Testis (tissue), 3 donors: Measurements from ENCODE around the gene ERN2. TPM values are rescaled to one million over a fixed set of nuclear protein-coding genes. Genes with fewer than 3 reads are reported as not detected.
"Not testable (repeated sequence)": the region's sequence is repeated elsewhere in the genome, so short reads cannot be mapped to it uniquely, and the experiment has no call there.

Experiments used
- DNase-seq: peaks from one replicate; pipeline ENCODE4 v3.0.0-alpha.2; 2019
- H3K27ac ChIP-seq, 2 donors: fragments of 200-600 bp; sonication (generic); one replicate each; pipeline ENCODE4 v1.5.1; 2019
- H3K27me3 ChIP-seq: fragments of 200-600 bp; sonication (generic); one replicate; pipeline ENCODE4 v1.5.1; 2019
- H3K36me3 ChIP-seq: fragments of 200-600 bp; sonication (generic); one replicate; pipeline ENCODE4 v1.5.1; 2017; ENCODE audit warnings: low read depth; ENCODE audit errors: missing control alignments
- H3K4me1 ChIP-seq: fragments of 200-600 bp; sonication (generic); one replicate; pipeline ENCODE4 v1.5.1; 2019
- H3K4me3 ChIP-seq, 2 donors: fragments of 200-600 bp; sonication (generic); one replicate each; pipeline ENCODE4 v1.5.1; 2017 to 2019
- H3K9me3 ChIP-seq: fragments of 200-600 bp; sonication (generic); one replicate; pipeline ENCODE4 v1.5.1; 2017
- CTCF ChIP-seq, 3 experiments: fragments of 450-650 bp in 2 of 3; fragments of 200-600 bp in 1 of 3; sonication (generic) in 1 of 3; IDR thresholded peaks; one replicate each; pipeline ENCODE4 v1.5.1; 2016 to 2019; ENCODE audit warnings: antibody characterized with exemption in 3 of 3, mild to moderate bottlenecking in 2 of 3, moderate library complexity in 1 of 3
- POLR2A ChIP-seq: fragments of 450-650 bp; IDR thresholded peaks from one replicate; pipeline ENCODE4 v1.6.1; 2017; ENCODE audit warnings: antibody characterized with exemption, mild to moderate bottlenecking, moderate library complexity
- WGBS, 2 donors: methylation state at CpG; one replicate each; pipeline ENCODE4 v1.1.5; 2018; 5-methylcytosine and 5-hydroxymethylcytosine counted together
- intact Hi-C: fragments of 100-400 bp; cut with DNase I; formaldehyde crosslinking; loops from one replicate; pipeline ENCODE4 v1.15.1; 2023; ENCODE audit warnings: low total_unique reads
- polyA plus RNA-seq: library from polyadenylated mRNA; stranded (reverse); fragments of 350-450 nt; fragmentation: Illumina TruSeq; extraction: RNeasy Lipid Tissue Mini Kit (QIAGEN cat#74804); gene quantifications from one replicate; pipeline ENCODE4 v1.2.3, GENCODE V29; 2014; ENCODE audit warnings: low read depth, low replicate concordance; ENCODE audit not compliant: insufficient read depth
- total RNA-seq, 2 donors: library from RNA; depleted of rRNA; stranded (reverse); fragments of >200 nt; gene quantifications; one replicate each; pipeline ENCODE4 v1.2.3, GENCODE V29; 2016

ERN2 gene
- total and polyA plus RNA-seq, 3 donors from 2014 or later: 0.32 to 0.94 (median 0.37) TPM

- H3K36me3 ChIP-seq: no peaks in the 10 kb centered on the region
- TF ChIP-seq CTCF (IDR thresholded peaks at IDR 0.05): no peak
- no peaks in the 10 kb centered on the region for H3K4me1 ChIP-seq
- no peak overlapping the region for H3K27ac ChIP-seq
- DNase-seq: no peak
- WGBS, 2 donors: 39 to 42% methylated on average over 4 of the region's 4 CpGs
- no peaks in the 10 kb centered on the region for H3K9me3 ChIP-seq
- intact Hi-C loops: no loop called here
- H3K27me3 ChIP-seq: no peaks in the 10 kb centered on the region
- H3K4me3 ChIP-seq: no peak overlapping the region
Observed at GRCh38 chr16:23742766-23743165, 29.7 kb upstream of the ERN2 start.

- no peaks in the 10 kb centered on the region for H3K27me3 ChIP-seq
- no peaks in the 10 kb centered on the region for H3K4me1 ChIP-seq
- no peaks in the 10 kb centered on the region for H3K36me3 ChIP-seq
- no peak overlapping the region for H3K4me3 ChIP-seq
- TF ChIP-seq POLR2A (no peak), CTCF (IDR thresholded peaks at IDR 0.05) (no peak)
- no peak overlapping the region for H3K27ac ChIP-seq
- H3K9me3 ChIP-seq: no peaks in the 10 kb centered on the region
- DNase-seq: no peak
- intact Hi-C loops: no loop called here
- 30 to 44% methylated on average over 2 of the region's 2 CpGs for WGBS, 2 donors
Observed at GRCh38 chr16:23741675-23742303, 28.8 kb upstream of the ERN2 start.

- no peak overlapping the region for H3K4me3 ChIP-seq
- H3K4me1 ChIP-seq: no peaks in the 10 kb centered on the region
- no peak for DNase-seq
- no peaks in the 10 kb centered on the region for H3K9me3 ChIP-seq
- TF ChIP-seq POLR2A: no peak
- no peak for TF ChIP-seq CTCF (IDR thresholded peaks at IDR 0.05)
- 76 to 95% methylated on average over 1 of the region's 1 CpG for WGBS, 2 donors
- intact Hi-C loops: no loop called here
- no peaks in the 10 kb centered on the region for H3K27me3 ChIP-seq
- H3K36me3 ChIP-seq: no peaks in the 10 kb centered on the region
- H3K27ac ChIP-seq: no peak overlapping the region
Observed at GRCh38 chr16:23739516-23739915, 26.5 kb upstream of the ERN2 start.

- H3K4me3 ChIP-seq, H3K9me3 ChIP-seq, H3K4me1 ChIP-seq, H3K27ac ChIP-seq, intact Hi-C loops, DNase-seq, H3K36me3 ChIP-seq, H3K27me3 ChIP-seq: not testable (repeated sequence)
- WGBS, 2 donors: 90 to 91% methylated on average over 1 of the region's 1 CpG
Observed at GRCh38 chr16:23737423-23738028, 24.5 kb upstream of the ERN2 start.

GRCh38 chr16:23734176-23734893 is 21.3 kb upstream of the ERN2 start:
- no peaks in the 10 kb centered on the region for H3K36me3 ChIP-seq
- no peaks in the 10 kb centered on the region for H3K27me3 ChIP-seq
- no peaks in the 10 kb centered on the region for H3K4me1 ChIP-seq
- H3K4me3 ChIP-seq: no peak overlapping the region
- 77 to 80% methylated on average over 19 of the region's 19 CpGs for WGBS, 2 donors
- no peak for TF ChIP-seq POLR2A
- no peak for TF ChIP-seq CTCF (IDR thresholded peaks at IDR 0.05)
- H3K9me3 ChIP-seq: no peaks in the 10 kb centered on the region
- no peak overlapping the region for H3K27ac ChIP-seq
- DNase-seq: no peak
- intact Hi-C loops: no loop called here
